HG02852 (cell line): Measurements from ENCODE around the gene SYT12.

Experiments
- ATAC-seq: cut with Tn5 transposase; IDR thresholded peaks from one replicate; pipeline ENCODE4 v1.9.1; 2021; ENCODE audit warnings: mild to moderate bottlenecking, moderate library complexity; ENCODE audit not compliant: unreplicated experiment

SYT12 gene

GRCh38 chr11:67090717-67091116, 67.8 kb downstream of the SYT12 start:
- ATAC-seq, result no peak

GRCh38 chr11:67095214-67095507, 72.2 kb downstream of the SYT12 start:
- ATAC-seq, result no peak

- no peak for ATAC-seq
These were observed 76.0 kb downstream of the SYT12 start for GRCh38 chr11:67098799-67099429.

GRCh38 chr11:67099831-67100324, 76.9 kb downstream of the SYT12 start:
- ATAC-seq, result peak; percentile 67
